GM18498 (cell line): Measurements from ENCODE around the gene PRPF38A.

Experiments
- ATAC-seq: cut with Tn5 transposase; IDR thresholded peaks from one replicate; pipeline ENCODE4 v1.9.1; 2021; ENCODE audit warnings: mild to moderate bottlenecking, moderate library complexity; ENCODE audit not compliant: unreplicated experiment

The PRPF38A gene

GRCh38 chr1:52455686-52456085, 51.3 kb downstream of the PRPF38A start:
- ATAC-seq, result no peak

GRCh38 chr1:52460694-52461093, 56.3 kb downstream of the PRPF38A start:
- no peak for ATAC-seq

GRCh38 chr1:52461821-52462220, 57.4 kb downstream of the PRPF38A start:
- ATAC-seq, result no peak

DNA sequence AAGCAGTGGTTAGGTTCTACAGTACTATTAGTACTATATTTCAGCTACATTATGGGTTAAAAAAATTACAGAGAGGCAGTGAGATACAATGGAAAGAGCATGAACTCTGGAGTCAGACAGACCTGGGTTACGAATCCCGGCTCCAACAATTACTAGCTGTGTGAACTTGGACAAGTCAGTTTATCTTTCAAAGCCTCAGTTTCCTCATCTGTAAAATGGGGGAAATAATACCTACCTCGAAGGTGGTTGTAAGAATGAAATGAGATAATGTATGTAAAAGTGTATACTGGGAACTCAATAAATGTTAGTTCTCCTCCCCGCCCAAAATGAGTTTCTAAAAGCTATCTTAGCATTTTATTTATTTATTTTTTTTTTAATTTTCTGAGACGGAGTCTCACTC, 59.5 kb downstream of the PRPF38A start:
- no peak for ATAC-seq

GRCh38 chr1:52469108-52469507, 64.7 kb downstream of the PRPF38A start:
- ATAC-seq, result no peak
